K562 treated with DMSO at 1 percent for 4 hours (cell line): ENCODE data around the gene SNRNP40. TPM values are rescaled to one million over a fixed set of nuclear protein-coding genes. Genes with fewer than 3 reads are reported as not detected.

ENCODE experiments used
- total RNA-seq: library from RNA; unstranded; fragments of 300-600 nt; gene quantifications from 2 replicates; pipeline ENCODE4 v1.2.3, GENCODE V29; 2022; ENCODE audit not compliant: insufficient read depth

The SNRNP40 gene
- 82.3 and 82.9 TPM in 2 replicates for total RNA-seq

GRCh38 chr1:31296486-31297276, at the start of gene SNRNP40, which contains the start of gene ZCCHC17:
TSS of gene SNRNP40 (minus strand) at chr1:31296788. CDS start at chr1:31296751, 37 bp downstream.
TSS of gene ZCCHC17 (plus strand) at chr1:31297032. CDS start at chr1:31310099, 13,067 bp downstream.

GRCh38 chr1:31239653-31240241, 56.8 kb downstream of the SNRNP40 start, which contains the start of gene NKAIN1:
TSS of gene NKAIN1 (minus strand) at chr1:31239887. CDS start at chr1:31239547, 340 bp downstream.

Other genes starting within 250 kb of the SNRNP40 start
- 30.1 and 38.2 TPM in 2 replicates for gene PUM1, start 231.1 kb downstream of the SNRNP40 start, total RNA-seq
- not detected in 2 replicates for gene NKAIN1, start 56.9 kb downstream of the SNRNP40 start, total RNA-seq
- gene ZCCHC17, start 244 bp upstream of the SNRNP40 start, total RNA-seq = 41.8 and 49.9 TPM in 2 replicates
- gene FABP3, start 76.3 kb upstream of the SNRNP40 start, total RNA-seq = not detected in 2 replicates
- 3.5 and 5.5 TPM in 2 replicates for gene SERINC2, start 116.4 kb upstream of the SNRNP40 start, total RNA-seq